HCT116 (cell line): ENCODE data around the gene TMEM9. TPM values are rescaled to one million over a fixed set of nuclear protein-coding genes. Genes with fewer than 3 reads are reported as not detected.

Experiments
- ATAC-seq: fragments of 200-7000 bp; cut with Tn5 transposase; 2 replicates; pipeline ENCODE4 v1.9.1; 2020; ENCODE audit warnings: mild to moderate bottlenecking, moderate library complexity
- BruUV-seq: library from RNA; stranded (reverse); fragments of 400-500 nt; replicated peaks from 2 replicates; lab custom pipeline; 2021; lab: Mats Ljungman, UMichigan
- CTCF ChIA-PET: fragments of 300-600 bp; sonication (Branson Sonifier 250); formaldehyde crosslinking; loops from one replicate; lab custom pipeline; 2021; ENCODE audit warnings: antibody characterized with exemption; lab: Charles Lee
- POLR2A ChIA-PET: fragments of 300-600, 350-600 bp; sonication (Branson Sonifier 250); formaldehyde crosslinking; loops from one replicate; lab custom pipeline; 2021; ENCODE audit warnings: antibody characterized with exemption; lab: Charles Lee
- RAD21 ChIA-PET, 2 experiments: fragments of 300-600 bp; sonication (Branson Sonifier 250); formaldehyde crosslinking; loops; one replicate each; lab custom pipeline; 2023; ENCODE audit warnings: low total read pairs in 2 of 2; ENCODE audit not compliant: uncharacterized antibody in 2 of 2, unreplicated experiment in 2 of 2, low non-redundant PET in 1 of 2; lab: Charles Lee
- DNase-seq: peaks from one replicate; pipeline ENCODE4 v3.0.0-alpha.2; 2010; ENCODE audit warnings: low read depth, low spot score
- H2AFZ ChIP-seq: fragments of 200-600 bp; shearing (Covaris generic), sonication (generic); 2 replicates; pipeline ENCODE4 v1.6.1; 2017; ENCODE audit warnings: low read depth, mixed run types, mixed read lengths, antibody characterized with exemption, low read length; ENCODE audit not compliant: poor library complexity, severe bottlenecking
- H3K27ac ChIP-seq: 2 replicates; pipeline ENCODE4 v1.5.1; 2012; ENCODE audit warnings: low read depth, low read length
- H3K27me3 ChIP-seq: fragments of 200-600 bp; sonication (generic); 2 replicates; pipeline ENCODE4 v1.6.1; 2016; ENCODE audit warnings: mixed run types, low read length, mixed read lengths; ENCODE audit not compliant: insufficient read depth
- H3K36me3 ChIP-seq, 2 experiments: fragments of 200-500 bp in 1 of 2; fragments of 200-600 bp in 1 of 2; sonication (Bioruptor generic) in 1 of 2; sonication (generic) in 1 of 2; 2 replicates each; pipeline versions ENCODE4 v1.5.1 to v1.6.1; 2014 to 2016; ENCODE audit warnings: low read length in 2 of 2, inconsistent platforms in 1 of 2, mixed read lengths in 1 of 2, mixed run types in 1 of 2; ENCODE audit not compliant: insufficient read depth in 2 of 2, control insufficient read depth in 1 of 2
- H3K4me1 ChIP-seq, 2 experiments: fragments of 200-600 bp in 1 of 2; sonication (generic) in 1 of 2; 2 replicates each; pipeline versions ENCODE4 v1.5.1 to v1.6.1; 2012 to 2017; ENCODE audit warnings: low read length in 2 of 2, inconsistent platforms in 1 of 2, mild to moderate bottlenecking in 1 of 2, mixed read lengths in 1 of 2, mixed run types in 1 of 2, moderate library complexity in 1 of 2; ENCODE audit not compliant: insufficient read depth in 2 of 2, control insufficient read depth in 1 of 2
- H3K4me2 ChIP-seq: fragments of 200-600 bp; sonication (generic); 2 replicates; pipeline ENCODE4 v1.6.1; 2017; ENCODE audit warnings: mixed run types, low read length, mixed read lengths
- H3K4me3 ChIP-seq, 2 experiments: fragments of 200-600 bp in 1 of 2; sonication (generic) in 1 of 2; replicated peaks in 1 of 2; 2 replicates each; pipeline ENCODE4 v1.5.1; 2011 to 2016; ENCODE audit warnings: low read length in 2 of 2, control low read depth in 1 of 2, low read depth in 1 of 2, mild to moderate bottlenecking in 1 of 2, mixed read lengths in 1 of 2, mixed run types in 1 of 2
- H3K79me2 ChIP-seq: fragments of 200-600 bp; sonication (generic); 2 replicates; pipeline ENCODE4 v1.6.1; 2017; ENCODE audit warnings: mild to moderate bottlenecking, mixed run types, low read length, moderate library complexity, mixed read lengths; ENCODE audit not compliant: insufficient read depth
- H3K9ac ChIP-seq: fragments of 200-600 bp; sonication (generic); 2 replicates; pipeline ENCODE4 v1.6.1; 2016; ENCODE audit warnings: low read length, mixed read lengths
- H3K9me2 ChIP-seq: fragments of 200-600 bp; sonication (generic), shearing (Covaris generic); 2 replicates; pipeline ENCODE4 v1.6.1; 2017; ENCODE audit warnings: mixed run types, mild to moderate bottlenecking, moderate library complexity; ENCODE audit not compliant: insufficient read depth
- H3K9me3 ChIP-seq, 2 experiments: fragments of 200-500 bp in 1 of 2; fragments of 200-600 bp in 1 of 2; sonication (Bioruptor generic) in 1 of 2; sonication (generic) in 1 of 2; 2 replicates each; pipeline ENCODE4 v1.6.1; 2014 to 2017; ENCODE audit warnings: low read length in 2 of 2, mixed read lengths in 2 of 2, inconsistent platforms in 1 of 2, low read depth in 1 of 2, mild to moderate bottlenecking in 1 of 2, mixed run types in 1 of 2, moderate library complexity in 1 of 2; ENCODE audit not compliant: control insufficient read depth in 1 of 2, insufficient read depth in 1 of 2
- H4K20me1 ChIP-seq: fragments of 200-600 bp; sonication (generic), shearing (Covaris generic); 2 replicates; pipeline ENCODE4 v1.6.1; 2017; ENCODE audit warnings: mixed run types, mild to moderate bottlenecking, moderate library complexity; ENCODE audit not compliant: insufficient read depth
- ATF3 ChIP-seq: IDR thresholded peaks from 2 replicates; pipeline ENCODE4 v1.6.1; 2012
- CEBPB ChIP-seq: IDR thresholded peaks from 2 replicates; pipeline ENCODE4 v1.6.1; 2012; ENCODE audit warnings: low read depth
- CTCF ChIP-seq, 3 experiments: fragments of 200-600 bp in 1 of 3; sonication (generic) in 1 of 3; IDR thresholded peaks in 2 of 3; conservative IDR thresholded peaks in 1 of 3; 2 replicates each; pipeline ENCODE4 v1.5.1; 2012 to 2017; ENCODE audit warnings: low read depth in 2 of 3, low read length in 2 of 3, antibody characterized with exemption in 1 of 3, borderline replicate concordance in 1 of 3, control low read depth in 1 of 3, mild to moderate bottlenecking in 1 of 3, mixed read lengths in 1 of 3, mixed run types in 1 of 3, moderate library complexity in 1 of 3; ENCODE audit not compliant: insufficient read depth in 1 of 3
- POLR2A ChIP-seq: IDR thresholded peaks from 2 replicates; pipeline ENCODE4 v1.7.0; 2011; ENCODE audit warnings: borderline replicate concordance; ENCODE audit not compliant: insufficient read depth, insufficient read length; ENCODE audit errors: extremely low read depth
- POLR2AphosphoS5 ChIP-seq: IDR thresholded peaks from 2 replicates; pipeline ENCODE4 v1.6.1; 2011; ENCODE audit warnings: mild to moderate bottlenecking, low read depth, low read length, moderate library complexity
- RAD21 ChIP-seq: IDR thresholded peaks from 2 replicates; pipeline ENCODE4 v1.6.1; 2012; ENCODE audit warnings: low read depth, mild to moderate bottlenecking
- SIN3A ChIP-seq: IDR thresholded peaks from 2 replicates; pipeline ENCODE4 v1.6.1; 2012; ENCODE audit warnings: low read depth
- SP1 ChIP-seq: IDR thresholded peaks from 2 replicates; pipeline ENCODE4 v1.6.1; 2012; ENCODE audit warnings: low read depth
- SRF ChIP-seq: IDR thresholded peaks from 2 replicates; pipeline ENCODE4 v1.6.1; 2012; ENCODE audit warnings: low read depth
- YY1 ChIP-seq: IDR thresholded peaks from 2 replicates; pipeline ENCODE4 v1.6.1; 2011; ENCODE audit warnings: low read length, low read depth, moderate library complexity, mild to moderate bottlenecking; ENCODE audit not compliant: insufficient replicate concordance; ENCODE audit errors: extremely low read depth
- ZBTB33 ChIP-seq: IDR thresholded peaks from 2 replicates; pipeline ENCODE4 v1.6.1; 2011; ENCODE audit warnings: mild to moderate bottlenecking, low read length, moderate library complexity; ENCODE audit not compliant: insufficient replicate concordance; ENCODE audit errors: extremely low read depth
- ZFX ChIP-seq: fragments of 450-650 bp; IDR thresholded peaks from 2 replicates; pipeline ENCODE4 v1.6.1; 2017
- ZNF274 ChIP-seq: fragments of 200-500 bp; sonication (Bioruptor generic); IDR thresholded peaks from 2 replicates; pipeline ENCODE4 v1.6.1; 2014; ENCODE audit warnings: mild to moderate bottlenecking, low read depth, low read length, inconsistent platforms
- intact Hi-C: fragments of 100-400 bp; cut with micrococcal nuclease; formaldehyde crosslinking; loops from 2 replicates; pipeline ENCODE4 v1.10.0; 2022
- total RNA-seq: library from RNA; stranded (reverse); gene quantifications from one replicate; pipeline ENCODE4 v1.2.1, GENCODE V29; 2021; ENCODE audit not compliant: unreplicated experiment

TMEM9 gene
- total RNA-seq, 1 experiment from 2014 or later = 66.3 TPM

DNA sequence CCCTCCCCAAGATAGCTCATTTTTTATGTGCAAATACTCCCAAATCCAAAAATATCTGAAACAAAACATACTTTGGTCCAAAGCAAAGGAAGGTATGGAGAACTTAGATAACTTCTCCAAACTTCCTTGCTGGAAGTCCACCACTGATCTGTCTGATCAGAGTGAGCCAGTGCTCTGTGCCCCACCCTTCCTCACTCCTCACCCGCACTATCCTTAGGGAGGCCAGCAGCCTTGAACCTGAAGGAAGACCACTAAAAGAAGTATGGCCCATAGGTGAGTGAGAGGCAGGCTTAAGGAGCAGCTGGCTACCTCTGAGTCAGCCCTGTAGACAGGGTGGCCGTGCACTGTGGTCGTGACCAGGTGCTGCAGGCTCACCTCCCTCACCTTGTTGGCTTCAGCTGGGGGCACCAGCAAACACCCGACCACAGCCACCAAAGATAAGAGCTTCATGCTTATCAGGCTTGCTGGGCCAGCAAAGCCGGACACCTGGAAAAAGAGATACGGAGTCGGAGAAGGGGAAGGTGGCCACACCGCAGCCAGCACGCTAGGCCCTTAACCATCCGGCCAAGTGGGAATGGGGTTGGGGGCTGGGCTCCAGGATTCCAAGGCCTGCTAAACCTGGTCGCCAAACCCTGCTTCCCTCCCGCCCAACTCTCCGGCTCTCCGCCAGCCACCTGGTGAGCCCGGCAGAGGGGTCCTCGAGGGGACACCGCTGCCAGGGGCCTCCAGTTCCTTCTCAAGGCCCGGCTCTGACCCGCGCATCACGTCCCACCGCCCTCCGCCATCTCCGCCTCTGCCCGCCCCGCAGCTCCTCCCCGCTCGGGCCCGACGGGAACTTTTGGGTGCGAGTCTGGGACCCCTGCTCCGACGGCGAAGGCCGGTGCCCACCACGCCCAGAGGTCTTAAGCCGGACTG is 543 bp downstream of the TMEM9 start:
- Histone ChIP-seq H3K4me1 (peaks cover 3 to 15% of the 10 kb centered on the region in 2 experiments; a peak in 3 of 4 replicates), H3K27me3 (no peaks in the 10 kb centered on the region), H3K4me3 (peak overlapping the region; percentile 85 to 92), H4K20me1 (no peaks in the 10 kb centered on the region), H3K4me2 (peak overlapping the region; percentile 97)
- CTCF ChIA-PET = interaction anchor here (0.9 to 1.7 kb wide), 5 partner anchors 16 to 182 kb away, joined by 3 to 8 read pairs (median 5); partner anchors contain the start of gene ASCL5
- intact Hi-C loops = no loop called here
- TSS peak; percentile 38 for BruUV-seq
- TF ChIP-seq POLR2AphosphoS5 (peak; percentile 47), ZFX (peak; percentile 84), YY1 (peak; percentile 3), CEBPB (no peak)
- TF ChIP-seq, all 23 proteins: peak for 3
- RAD21 ChIA-PET = interaction anchor here in 1 of 2 experiments (0.6 to 0.8 kb wide), 2 partner anchors 27 to 89 kb away, joined by 3 to 4 read pairs; no protein-coding TSS in a partner anchor
- peaks cover 17 to 21% of the 10 kb centered on the region in 2 experiments for H3K36me3 ChIP-seq
- peak overlapping the region; percentile 32; the same call in 1 of the 2 replicates for H3K27ac ChIP-seq
- no peak overlapping the region for H2AFZ ChIP-seq
- no peaks in the 10 kb centered on the region for H3K9me3 ChIP-seq
- peaks cover 17% of the 10 kb centered on the region; the same call in 1 of the 2 replicates for H3K79me2 ChIP-seq
- peak overlapping the region; percentile 74 for H3K9ac ChIP-seq
- no peaks in the 10 kb centered on the region for H3K9me2 ChIP-seq
- DNase-seq (no peak), ATAC-seq (peak; percentile 87)
- POLR2A ChIA-PET = interaction anchor here (0.6 to 1.6 kb wide), 3 partner anchors 9 to 37 kb away, joined by 3 to 6 read pairs (median 4); no protein-coding TSS in a partner anchor

GRCh38 chr1:201149400-201149799 is 4.9 kb downstream of the TMEM9 start:
- H3K27me3 ChIP-seq = no peaks in the 10 kb centered on the region
- intact Hi-C loops = loop anchor here (1.0 to 2.0 kb wide), 3 partner anchors 36 to 212 kb away; no protein-coding TSS in a partner anchor
- peaks cover 0 to 9% of the 10 kb centered on the region in 2 experiments; a peak in 3 of 4 replicates for H3K4me1 ChIP-seq
- no TSS peak for BruUV-seq
- peaks cover 17% of the 10 kb centered on the region; the same call in 1 of the 2 replicates for H3K79me2 ChIP-seq
- no peak overlapping the region for H3K4me2 ChIP-seq
- ATAC-seq = peak; percentile 44
- peaks cover 31 to 38% of the 10 kb centered on the region in 2 experiments for H3K36me3 ChIP-seq
- H4K20me1 ChIP-seq = no peaks in the 10 kb centered on the region
- H3K27ac ChIP-seq = no peak overlapping the region
- H2AFZ ChIP-seq = no peak overlapping the region
- ChIA-PET POLR2A (no interaction called here), CTCF (interaction anchor here (0.7 to 2.1 kb wide), 10 partner anchors 10 to 212 kb away, joined by 3 to 14 read pairs (median 4); partner anchors contain the start of gene ASCL5), RAD21 (no interaction called here)
- peak; percentile 35 for DNase-seq
- no peak overlapping the region for H3K4me3 ChIP-seq
- no peaks in the 10 kb centered on the region for H3K9me3 ChIP-seq
- no peaks in the 10 kb centered on the region for H3K9me2 ChIP-seq
- H3K9ac ChIP-seq = no peak overlapping the region
- no peak for TF ChIP-seq ZBTB33
- no peak for TF ChIP-seq YY1
- TF ChIP-seq CTCF (IDR thresholded peaks at IDR 0.05 in 2 of 3, conservative IDR thresholded peaks at IDR 0.05 in 1 of 3; ENCODE audit: borderline replicate concordance in 1 of 3, insufficient read depth in 1 of 3, low read depth in 2 of 3, low read length in 2 of 3) = peak; percentile 58 to 86 (median 73)
- no peak for TF ChIP-seq SIN3A
- peak; percentile 66 for TF ChIP-seq RAD21
- TF ChIP-seq ZNF274 = no peak
- TF ChIP-seq POLR2A = no peak
- no peak for TF ChIP-seq ATF3
- TF ChIP-seq SP1 = no peak
- no peak; the same call in 1 of the 2 replicates for TF ChIP-seq SRF
